Measurements from ENCODE around the gene RYR3.

DNA sequence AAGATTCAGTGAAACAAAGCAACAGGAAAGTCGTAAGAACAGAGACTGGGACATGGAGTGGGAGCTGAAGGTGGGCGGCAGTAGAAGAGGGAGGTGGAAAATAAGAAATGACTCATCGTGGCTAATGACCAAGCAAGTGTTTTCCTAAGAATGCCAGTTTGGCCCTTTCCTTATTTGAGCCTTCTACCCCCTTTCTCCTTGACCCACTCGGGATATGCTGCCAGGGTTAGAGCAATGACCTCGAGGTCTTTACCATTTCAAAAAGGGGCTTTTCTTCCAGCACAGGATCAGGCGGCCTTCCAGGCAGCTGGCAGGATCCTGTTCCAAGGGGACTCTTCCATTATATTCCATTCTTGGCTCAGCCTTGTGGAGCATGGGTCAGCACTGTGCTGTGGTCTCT lies 241.1 kb downstream of the RYR3 start:
- TF ChIP-seq ZFP3 (CRISPR knock-in tag; IDR thresholded peaks at IDR 0.05) (no peak), ZNF8 (CRISPR knock-in tag; IDR thresholded peaks at IDR 0.05) (no peak), CSDC2 (CRISPR knock-in tag; IDR thresholded peaks at IDR 0.05) (no peak), ESRRG (CRISPR knock-in tag; IDR thresholded peaks at IDR 0.05) (no peak), ARNTL (CRISPR knock-in tag; IDR thresholded peaks at IDR 0.05; ENCODE audit: borderline replicate concordance, low read depth) (no peak), ZFP30 (CRISPR knock-in tag; IDR thresholded peaks at IDR 0.05) (no peak), BACH2 (CRISPR knock-in tag; IDR thresholded peaks at IDR 0.05; ENCODE audit: borderline replicate concordance) (no peak), OSR1 (CRISPR knock-in tag; IDR thresholded peaks at IDR 0.05) (no peak), PATZ1 (CRISPR knock-in tag; IDR thresholded peaks at IDR 0.05; ENCODE audit: borderline replicate concordance) (no peak), TCF4 (CRISPR knock-in tag; IDR thresholded peaks at IDR 0.05; ENCODE audit: borderline replicate concordance) (no peak)
